ENCODE results near the gene DND1.

Gene DND1

GRCh38 chr5:140633021-140633471 is 40.3 kb downstream of the DND1 start, which contains the start of gene CD14:
Gene CD14 (minus strand): TSS chr5:140633175. CDS start chr5:140633071, 104 bp downstream.
- no peak for TF ChIP-seq CTCF (IDR thresholded peaks at IDR 0.05; ENCODE audit: low read depth, low read length)
- H3K4me3 ChIP-seq (replicated peaks in 1 of 2; ENCODE audit: low read depth in 2 of 2, low read length in 2 of 2): peak within 1 kb of the TSS; percentile 40 to 48
- peak; percentile 46 to 48 for DNase-seq (ENCODE audit: low read depth in 2 of 2)

DNA sequence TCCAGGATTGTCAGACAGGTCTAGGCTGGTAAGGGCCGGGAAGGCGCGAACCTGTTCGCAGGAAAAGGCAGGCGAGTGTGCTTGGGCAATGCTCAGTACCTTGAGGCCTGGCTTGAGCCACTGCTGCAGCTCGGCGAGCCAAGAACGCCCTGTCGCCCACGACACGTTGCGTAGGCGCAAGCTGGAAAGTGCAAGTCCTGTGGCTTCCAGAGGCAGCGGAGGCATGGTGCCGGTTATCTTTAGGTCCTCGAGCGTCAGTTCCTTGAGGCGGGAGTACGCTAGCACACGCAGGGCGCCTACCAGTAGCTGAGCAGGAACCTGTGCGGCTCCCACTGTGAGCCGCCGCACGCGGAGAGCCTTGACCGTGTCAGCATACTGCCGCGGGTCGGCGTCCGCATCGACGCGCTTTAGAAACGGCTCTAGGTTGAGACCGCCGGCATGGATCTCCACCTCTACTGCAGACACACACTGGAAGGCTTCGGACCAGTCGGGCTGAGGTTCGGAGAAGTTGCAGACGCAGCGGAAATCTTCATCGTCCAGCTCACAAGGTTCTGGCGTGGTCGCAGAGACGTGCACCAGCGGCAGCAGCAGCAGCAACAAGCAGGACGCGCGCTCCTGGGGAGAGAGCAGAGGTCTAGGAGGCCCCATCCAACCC is 40.9 kb downstream of the DND1 start:
- peak; percentile 43 to 77 for DNase-seq (ENCODE audit: low read depth in 2 of 2)
- peak; percentile 4 for TF ChIP-seq CTCF (IDR thresholded peaks at IDR 0.05; ENCODE audit: low read depth, low read length)

GRCh38 chr5:140631831-140632365 is 41.5 kb downstream of the DND1 start:
- no peak for TF ChIP-seq CTCF (IDR thresholded peaks at IDR 0.05; ENCODE audit: low read depth, low read length)
- DNase-seq (ENCODE audit: low read depth in 2 of 2): no peak
- peak overlapping the region; percentile 40 to 48 for H3K4me3 ChIP-seq (replicated peaks in 1 of 2; ENCODE audit: low read depth in 2 of 2, low read length in 2 of 2)

More for the DNA sequence above, 40.9 kb downstream of the DND1 start:
- peak overlapping the region; percentile 40 to 48 for H3K4me3 ChIP-seq (replicated peaks in 1 of 2; ENCODE audit: low read depth in 2 of 2, low read length in 2 of 2)

- TF ChIP-seq CTCF (IDR thresholded peaks at IDR 0.05; ENCODE audit: low read depth, low read length): no peak
- DNase-seq (ENCODE audit: low read depth in 2 of 2): no peak
- no peak overlapping the region for H3K4me3 ChIP-seq (replicated peaks in 1 of 2; ENCODE audit: low read depth in 2 of 2, low read length in 2 of 2)
These were observed 42.3 kb downstream of the DND1 start for GRCh38 chr5:140631036-140631417.

- no peak overlapping the region for H3K4me3 ChIP-seq (replicated peaks in 1 of 2; ENCODE audit: low read depth in 2 of 2, low read length in 2 of 2)
These were observed 42.9 kb downstream of the DND1 start for GRCh38 chr5:140630292-140631035.

DNA sequence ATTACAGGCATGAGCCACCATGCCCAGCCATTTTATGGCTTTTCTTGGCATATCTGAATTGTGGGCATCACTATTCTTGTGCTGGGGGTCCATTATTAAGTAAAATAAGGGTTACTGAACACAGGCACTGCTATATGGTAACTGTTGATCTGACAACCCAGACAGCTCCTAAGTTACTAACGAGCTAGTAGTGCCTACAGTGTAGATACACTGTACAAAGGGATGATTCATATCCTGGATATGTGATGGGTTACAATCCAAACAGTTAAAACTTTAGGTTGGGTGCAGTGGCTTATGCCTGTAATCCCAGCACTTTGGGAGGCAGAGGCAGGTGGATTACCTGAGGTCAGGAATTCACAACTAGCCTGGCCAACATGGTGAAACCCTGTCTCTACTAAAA is 44.7 kb downstream of the DND1 start:
- no peak for TF ChIP-seq CTCF (IDR thresholded peaks at IDR 0.05; ENCODE audit: low read depth, low read length)
- DNase-seq (ENCODE audit: low read depth in 2 of 2): peak in 1 of 2 donors; percentile 53
- no peak overlapping the region for H3K4me3 ChIP-seq (replicated peaks in 1 of 2; ENCODE audit: low read depth in 2 of 2, low read length in 2 of 2)

More at GRCh38 chr5:140630292-140631035, 42.9 kb downstream of the DND1 start:
- peak in 1 of 2 donors; percentile 25 for DNase-seq (ENCODE audit: low read depth in 2 of 2)
- no peak for TF ChIP-seq CTCF (IDR thresholded peaks at IDR 0.05; ENCODE audit: low read depth, low read length)
